DOHH2 (cell line): ENCODE measurements around the gene TRPM8.

Experiments
- EZH2phosphoT487 ChIP-seq: fragments of 200-600 bp; sonication (generic); IDR thresholded peaks from 2 replicates; pipeline ENCODE4 v1.6.1; 2017; ENCODE audit warnings: borderline replicate concordance, mild to moderate bottlenecking, antibody characterized with exemption, low read length, moderate library complexity, mixed read lengths
- TF ChIP-seq, protein P1 (sequence below): fragments of 200-600 bp; sonication (generic); IDR thresholded peaks from one replicate; pipeline ENCODE4 v1.5.1; 2014; ENCODE audit warnings: antibody characterized with exemption, mild to moderate bottlenecking, low read depth, low read length; ENCODE audit not compliant: poor library complexity, severe bottlenecking

DNA sequence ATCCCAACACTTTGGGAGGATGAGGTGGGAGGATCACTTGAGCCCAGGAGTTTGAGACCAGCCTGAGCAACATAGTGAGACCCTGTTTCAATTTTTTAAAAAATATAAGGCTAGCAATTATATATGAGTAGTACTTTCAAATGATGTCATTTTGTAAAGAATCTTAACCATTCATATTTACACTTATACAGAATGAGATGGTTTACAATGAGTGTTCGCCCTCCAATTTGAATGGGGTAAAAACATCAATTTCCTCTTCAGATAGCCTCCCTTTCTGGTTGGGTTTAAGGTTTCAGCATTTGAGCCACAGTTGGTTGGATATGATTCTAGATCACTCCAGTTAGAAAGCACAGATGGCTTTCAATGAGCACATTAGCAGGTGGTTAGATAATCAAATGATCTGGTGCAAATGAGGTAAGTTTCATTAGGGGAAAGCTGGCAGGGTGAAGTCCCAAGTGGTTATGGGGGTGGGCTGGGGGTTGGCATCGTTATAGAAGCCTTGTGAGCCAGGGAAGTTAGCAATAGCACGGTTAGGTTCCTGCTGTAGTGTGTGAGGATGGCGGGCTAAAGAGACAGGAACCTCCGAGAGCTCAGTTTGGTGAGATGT lies 63.9 kb downstream of the TRPM8 start:
- TF ChIP-seq, protein P1, sequence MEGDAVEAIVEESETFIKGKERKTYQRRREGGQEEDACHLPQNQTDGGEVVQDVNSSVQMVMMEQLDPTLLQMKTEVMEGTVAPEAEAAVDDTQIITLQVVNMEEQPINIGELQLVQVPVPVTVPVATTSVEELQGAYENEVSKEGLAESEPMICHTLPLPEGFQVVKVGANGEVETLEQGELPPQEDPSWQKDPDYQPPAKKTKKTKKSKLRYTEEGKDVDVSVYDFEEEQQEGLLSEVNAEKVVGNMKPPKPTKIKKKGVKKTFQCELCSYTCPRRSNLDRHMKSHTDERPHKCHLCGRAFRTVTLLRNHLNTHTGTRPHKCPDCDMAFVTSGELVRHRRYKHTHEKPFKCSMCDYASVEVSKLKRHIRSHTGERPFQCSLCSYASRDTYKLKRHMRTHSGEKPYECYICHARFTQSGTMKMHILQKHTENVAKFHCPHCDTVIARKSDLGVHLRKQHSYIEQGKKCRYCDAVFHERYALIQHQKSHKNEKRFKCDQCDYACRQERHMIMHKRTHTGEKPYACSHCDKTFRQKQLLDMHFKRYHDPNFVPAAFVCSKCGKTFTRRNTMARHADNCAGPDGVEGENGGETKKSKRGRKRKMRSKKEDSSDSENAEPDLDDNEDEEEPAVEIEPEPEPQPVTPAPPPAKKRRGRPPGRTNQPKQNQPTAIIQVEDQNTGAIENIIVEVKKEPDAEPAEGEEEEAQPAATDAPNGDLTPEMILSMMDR = no peak
- no peak for TF ChIP-seq EZH2phosphoT487
